Eye (tissue), 1 donor: ENCODE data around the gene RETN.

Source experiments
- DNase-seq: peaks from one replicate; pipeline ENCODE4 v3.0.0-alpha.2; 2015

The RETN gene

DNA sequence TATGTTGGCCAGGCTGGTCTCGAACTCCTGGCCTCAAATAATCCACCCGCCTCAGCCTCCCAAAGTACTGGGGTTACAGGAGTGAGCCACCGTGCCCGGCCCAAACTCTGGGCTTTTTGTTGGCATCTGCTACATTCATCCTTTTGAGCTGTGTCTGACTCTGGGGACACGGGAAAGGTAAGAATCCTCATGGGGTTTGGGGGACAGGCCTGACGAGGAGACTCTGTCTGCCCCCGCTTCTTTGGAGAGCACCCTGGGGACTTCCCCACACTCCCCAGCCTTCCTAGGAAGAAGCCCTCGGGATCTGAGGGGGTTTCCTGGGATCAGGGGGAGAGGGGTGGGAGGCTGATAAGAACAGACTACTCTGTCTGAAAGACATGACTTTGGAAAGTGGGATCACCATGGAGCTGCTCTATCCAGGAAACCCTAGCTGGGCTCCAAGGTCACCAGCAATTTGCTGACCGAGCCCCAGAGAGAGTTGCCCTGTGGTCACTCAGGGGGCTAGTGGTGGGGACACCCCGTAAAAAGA is 41.1 kb downstream of the RETN start:
- no peak for DNase-seq

GRCh38 chr19:7710616-7711015 is 41.8 kb downstream of the RETN start:
- DNase-seq, result no peak

DNA sequence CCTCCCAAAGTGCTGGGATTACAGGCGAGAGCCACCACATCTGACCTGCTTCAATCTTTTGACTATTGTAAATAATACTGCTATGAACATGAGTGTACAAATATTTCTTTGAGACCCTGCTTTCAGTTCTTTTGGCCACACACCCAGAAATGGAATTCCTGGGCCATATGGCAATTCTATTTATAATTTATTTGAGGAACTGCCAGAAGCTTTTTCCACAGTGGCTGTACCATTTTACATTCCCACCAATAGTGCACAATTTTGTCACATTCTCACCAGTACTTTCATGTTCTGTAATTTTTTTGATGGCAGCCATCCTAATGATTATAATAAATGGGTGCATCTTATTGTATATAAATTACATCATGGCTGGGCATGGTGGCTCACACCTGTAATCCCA is 46.8 kb downstream of the RETN start:
- no peak for DNase-seq

- DNase-seq, result no peak
These were observed 47.9 kb downstream of the RETN start for GRCh38 chr19:7716762-7717161.

DNA sequence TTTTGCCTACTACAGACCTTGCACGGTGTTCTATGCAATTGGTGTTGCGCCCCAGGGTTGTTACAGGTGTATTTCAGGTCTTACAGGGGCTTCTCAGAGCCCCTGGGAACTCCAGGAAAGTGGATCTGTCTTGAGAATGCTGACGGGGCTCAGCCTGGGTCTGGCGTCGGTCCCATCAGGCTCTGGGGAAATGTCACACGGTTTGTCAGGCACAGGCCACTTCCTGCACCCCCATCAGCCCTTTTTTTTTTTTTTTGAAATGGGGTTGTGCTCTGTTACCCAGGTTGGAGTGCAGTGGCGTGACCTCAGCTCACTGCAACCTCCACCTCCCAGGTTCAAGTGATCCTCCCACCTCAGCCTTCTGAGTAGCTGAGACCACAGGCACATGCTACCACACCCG is 49.8 kb downstream of the RETN start:
- no peak for DNase-seq
